GM21360 (cell line): Measurements from ENCODE around the gene LRRK1.
"Not testable (repeated sequence)": the region's sequence is repeated elsewhere in the genome, so short reads cannot be mapped to it uniquely, and the experiment has no call there.

Experiments
- ATAC-seq: cut with Tn5 transposase; IDR thresholded peaks from one replicate; pipeline ENCODE4 v1.9.1; 2021; ENCODE audit warnings: mild to moderate bottlenecking, moderate library complexity; ENCODE audit not compliant: unreplicated experiment

LRRK1 gene

DNA sequence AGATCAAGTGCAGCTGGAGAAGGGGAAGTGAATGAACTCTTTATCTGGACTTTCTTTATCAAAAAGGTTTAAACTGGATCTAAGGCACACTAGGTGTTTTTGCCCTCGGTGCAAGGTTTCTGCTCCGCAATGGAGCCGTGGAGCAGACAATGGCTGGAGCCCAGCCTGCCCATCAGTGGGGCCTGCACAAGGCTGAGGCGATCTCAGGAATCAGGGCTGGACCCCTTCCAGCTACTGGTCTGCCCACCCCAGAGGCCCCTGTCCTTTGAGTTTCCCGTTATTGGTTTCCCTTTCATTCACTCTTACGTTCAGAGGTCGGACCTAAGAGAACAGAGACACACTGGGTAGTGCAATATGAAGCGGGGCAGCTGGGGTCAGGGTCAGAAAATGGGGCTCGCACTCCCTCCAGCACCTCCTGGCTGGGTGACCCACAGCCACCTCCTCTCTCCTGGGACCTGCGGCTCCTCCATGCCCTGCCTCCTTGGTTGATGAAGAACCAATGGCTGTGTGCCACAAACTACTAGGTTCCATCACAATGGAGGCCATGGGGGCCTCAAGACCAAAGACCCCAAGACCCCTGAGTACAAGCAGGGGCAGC, 168.1 kb downstream of the LRRK1 start:
- ATAC-seq: no peak

DNA sequence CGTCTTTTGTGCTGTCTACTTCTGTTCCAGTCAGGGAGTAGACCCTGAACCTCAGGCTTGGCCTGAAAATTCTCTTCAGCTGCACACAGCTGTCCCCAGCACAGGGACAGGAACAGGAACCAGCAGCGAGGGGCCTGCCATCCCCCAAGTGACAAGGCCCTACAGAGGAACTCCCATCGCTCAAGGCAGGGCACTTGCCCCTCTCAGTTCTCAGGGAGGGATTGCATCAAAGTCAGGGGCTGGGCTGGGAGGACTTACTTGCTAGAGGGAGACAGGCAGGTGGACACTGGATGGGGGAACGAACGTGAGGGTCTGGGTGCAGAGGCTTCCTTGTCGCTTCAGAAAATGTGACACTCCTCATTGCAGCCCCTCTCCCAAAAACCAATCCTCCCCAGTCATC, 169.1 kb downstream of the LRRK1 start:
- ATAC-seq: no peak

DNA sequence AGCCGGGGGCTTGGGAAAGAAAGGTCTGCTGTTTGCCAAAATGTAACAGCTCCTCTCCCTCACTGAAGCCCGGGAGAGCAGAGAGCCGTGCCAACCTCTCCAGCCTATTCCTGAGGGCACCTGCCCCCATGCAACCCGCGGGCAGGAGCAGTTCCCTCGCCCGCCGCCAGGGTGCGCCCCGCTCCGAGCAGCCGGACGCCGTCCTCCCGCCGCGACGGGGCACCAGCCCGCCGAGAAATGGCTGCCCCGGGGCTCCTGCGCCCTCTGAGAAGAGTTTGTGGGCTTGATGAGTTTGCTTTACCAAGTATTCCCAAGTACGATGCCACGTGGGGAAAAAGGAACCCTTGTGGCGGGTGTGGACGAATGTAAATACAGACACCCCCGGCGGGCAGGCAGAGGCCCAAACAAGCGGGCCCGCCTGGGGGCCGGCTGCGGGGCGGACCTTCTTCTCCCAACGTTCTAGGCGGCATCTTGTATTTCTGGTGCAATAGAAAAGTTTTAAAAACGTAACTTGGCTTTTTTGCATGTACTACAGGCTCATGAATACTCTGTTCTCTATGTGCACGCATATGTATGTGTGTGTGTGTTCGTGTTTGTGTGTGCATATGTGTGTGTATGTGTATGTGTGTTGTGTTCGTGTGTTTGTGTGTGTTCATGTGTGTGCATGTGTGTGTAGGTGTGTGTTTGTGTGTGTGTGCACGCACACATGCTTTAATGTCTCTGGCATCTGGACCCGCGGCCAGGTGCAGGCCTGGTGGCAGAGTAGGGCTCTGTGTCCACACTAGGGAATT, 169.8 kb downstream of the LRRK1 start:
- no peak for ATAC-seq

DNA sequence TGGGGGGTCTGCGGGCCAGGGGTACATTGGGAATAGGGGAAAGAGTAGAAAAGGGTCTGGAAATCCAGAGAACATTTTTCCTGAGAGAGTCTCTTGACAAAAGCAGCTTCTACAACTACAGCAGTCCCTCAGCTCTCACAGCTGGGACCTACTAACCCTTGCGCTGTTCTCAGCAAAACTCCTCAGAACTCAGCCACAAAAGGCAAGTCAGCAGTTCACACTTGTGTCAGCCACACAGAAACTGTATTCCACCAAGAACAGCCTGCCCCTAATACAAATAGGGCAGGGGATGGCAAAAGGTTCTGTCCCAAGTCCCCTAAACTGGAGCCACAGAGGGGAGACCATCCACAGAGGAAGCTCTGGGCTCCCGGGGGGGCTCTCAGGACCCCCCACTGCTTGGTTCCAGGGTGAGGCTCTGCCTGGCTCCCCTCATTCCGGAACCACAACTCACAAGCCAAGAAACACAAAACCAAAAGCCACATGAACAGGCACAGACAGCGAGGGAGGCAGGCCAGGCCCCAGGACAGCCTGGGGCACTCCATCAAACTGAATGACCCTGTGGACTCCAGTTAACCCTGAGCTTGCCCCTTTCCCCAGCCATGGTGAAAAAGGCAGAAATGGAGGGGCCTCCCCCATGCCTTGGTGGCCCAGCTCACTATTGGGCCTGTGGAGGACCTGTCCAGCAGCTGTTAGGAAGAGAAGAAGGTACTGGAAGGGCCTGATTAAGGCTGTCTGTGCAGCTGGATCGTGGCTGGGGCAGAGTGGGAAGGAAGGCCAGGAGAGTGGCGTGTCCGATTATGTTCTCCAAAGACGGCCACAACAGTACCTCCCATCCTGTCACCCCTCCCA, 170.6 kb downstream of the LRRK1 start:
- ATAC-seq: no peak

DNA sequence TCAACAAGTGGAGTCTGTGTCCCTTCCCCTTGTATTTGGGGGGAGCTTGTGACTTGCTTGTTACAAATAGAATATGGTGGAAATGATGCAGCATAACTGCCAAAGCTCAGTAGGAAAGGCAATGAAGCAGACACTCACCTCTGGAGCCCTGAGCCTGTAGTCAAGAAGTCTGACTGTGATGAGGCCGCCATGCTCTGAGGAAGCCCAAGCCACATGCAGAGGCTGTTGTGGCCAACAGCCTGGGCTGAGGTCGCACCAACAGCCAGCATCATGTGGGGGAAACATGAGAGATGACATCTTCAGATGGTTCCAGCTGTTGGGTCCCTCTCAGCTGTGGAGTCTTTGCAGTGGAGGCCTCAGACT, 171.3 kb downstream of the LRRK1 start:
- no peak for ATAC-seq

DNA sequence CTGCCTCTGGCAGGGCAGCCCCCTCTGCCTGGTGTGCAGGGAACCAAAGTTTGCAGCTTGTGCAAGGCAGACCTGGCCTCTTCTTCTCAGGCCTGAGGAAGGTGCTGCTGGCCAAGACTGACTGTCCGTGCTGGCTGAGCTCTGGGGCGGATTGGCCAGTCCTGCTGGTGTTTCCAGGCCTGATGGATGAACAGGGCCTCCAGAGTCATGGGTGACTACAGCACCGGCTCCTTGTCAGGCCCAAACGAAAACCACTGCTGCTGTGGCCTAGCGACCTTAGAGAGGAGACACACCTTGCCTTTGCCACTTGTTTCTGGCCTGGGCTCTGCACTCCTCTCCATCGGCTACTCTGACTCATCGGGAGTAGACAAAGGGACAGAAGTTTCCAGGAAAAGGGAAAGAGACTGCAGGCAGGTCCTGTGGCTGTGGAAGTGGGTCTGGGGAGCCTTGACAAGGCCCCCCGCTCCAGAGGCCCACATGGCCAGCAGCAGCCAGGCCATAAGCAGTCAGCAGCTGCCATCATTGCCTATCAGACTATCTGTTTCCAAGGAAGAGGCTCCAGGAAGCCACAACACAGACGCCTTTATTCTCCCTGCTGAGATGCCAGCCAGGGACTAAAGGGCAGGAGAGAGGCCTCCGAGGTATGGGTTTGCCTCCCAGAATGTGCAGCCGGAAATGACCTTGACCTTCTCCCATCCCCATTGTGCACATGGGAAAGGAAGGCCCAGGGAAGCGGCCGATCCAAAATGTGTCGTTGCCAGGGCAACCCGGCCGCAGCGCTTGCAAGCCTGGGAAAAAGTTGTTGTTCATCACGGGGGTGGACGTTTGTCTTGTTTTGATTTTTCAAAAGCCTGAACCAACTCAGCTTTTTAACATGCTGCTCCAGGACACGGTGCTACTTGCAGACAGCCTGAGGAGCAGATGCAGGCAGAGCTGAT, 172.2 kb downstream of the LRRK1 start:
- ATAC-seq: no peak

DNA sequence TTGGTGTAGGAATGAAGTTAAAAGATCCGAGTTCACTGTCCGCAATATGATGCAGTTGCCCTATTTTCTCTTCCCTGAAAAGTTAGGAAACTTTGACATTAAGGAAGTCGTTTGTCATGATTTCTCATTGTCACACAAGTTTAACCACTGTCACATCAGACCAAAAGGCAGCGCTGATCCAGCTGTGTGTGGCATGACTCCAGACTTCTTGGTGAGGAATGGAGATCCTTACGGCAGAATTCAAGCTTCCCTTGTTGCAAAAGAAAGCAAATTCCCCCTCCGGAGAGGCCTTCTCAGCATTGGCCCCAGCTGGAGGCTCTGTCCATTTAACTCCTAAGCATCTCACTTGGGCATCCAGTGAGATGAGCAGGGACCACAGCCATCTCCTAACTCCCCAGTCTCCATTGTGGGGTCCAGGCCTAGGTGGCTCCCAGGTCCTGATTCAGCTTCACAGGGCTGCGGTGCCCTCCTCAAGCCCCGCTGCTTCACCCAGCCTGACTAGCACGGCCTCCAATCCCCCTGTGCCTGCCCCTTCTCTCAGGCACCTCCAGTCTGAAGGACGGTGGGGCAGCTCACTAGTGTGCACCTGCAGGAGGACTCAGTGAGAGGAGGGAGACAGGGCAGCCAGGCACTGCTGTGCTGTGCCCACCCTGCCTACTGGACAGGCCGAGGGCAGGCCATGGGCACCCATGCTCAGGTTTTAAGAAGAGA, 173.2 kb downstream of the LRRK1 start:
- ATAC-seq: no peak

DNA sequence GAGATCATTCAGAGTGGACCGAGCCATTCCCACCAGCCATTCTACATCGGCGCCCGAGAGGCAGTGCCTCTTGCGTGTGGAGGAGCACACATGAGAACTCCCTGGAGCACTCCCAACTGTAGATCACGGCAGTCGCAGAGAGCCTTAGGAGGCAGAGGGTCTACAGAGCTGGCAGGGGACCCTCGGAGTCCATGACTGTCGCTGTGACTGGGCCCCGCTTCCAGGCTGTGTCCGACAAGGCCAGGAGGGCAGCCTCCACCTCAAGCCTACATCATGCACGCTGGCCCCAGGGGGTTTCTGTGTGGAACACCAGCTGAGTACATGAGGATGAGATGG, 173.7 kb downstream of the LRRK1 start:
- no peak for ATAC-seq

DNA sequence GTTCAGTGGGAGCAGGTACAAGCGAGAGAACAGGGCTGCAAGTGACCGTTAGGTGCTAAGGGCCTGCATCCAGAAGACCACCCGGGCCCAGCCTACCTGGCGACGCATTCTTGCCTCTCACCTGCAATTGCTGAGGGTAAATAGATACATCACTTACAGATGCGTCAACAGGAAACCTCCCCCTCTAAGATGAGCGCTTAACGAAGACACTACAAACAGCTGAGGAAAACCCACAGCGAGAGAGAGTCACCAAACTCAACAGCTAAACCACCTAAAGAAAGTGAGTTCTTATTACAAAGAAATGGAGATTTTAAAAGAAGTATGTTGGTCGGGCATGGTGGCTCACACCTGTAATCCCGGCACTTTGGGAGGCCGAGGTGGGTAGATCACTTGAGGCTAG, 174.8 kb downstream of the LRRK1 start:
- ATAC-seq: no peak

DNA sequence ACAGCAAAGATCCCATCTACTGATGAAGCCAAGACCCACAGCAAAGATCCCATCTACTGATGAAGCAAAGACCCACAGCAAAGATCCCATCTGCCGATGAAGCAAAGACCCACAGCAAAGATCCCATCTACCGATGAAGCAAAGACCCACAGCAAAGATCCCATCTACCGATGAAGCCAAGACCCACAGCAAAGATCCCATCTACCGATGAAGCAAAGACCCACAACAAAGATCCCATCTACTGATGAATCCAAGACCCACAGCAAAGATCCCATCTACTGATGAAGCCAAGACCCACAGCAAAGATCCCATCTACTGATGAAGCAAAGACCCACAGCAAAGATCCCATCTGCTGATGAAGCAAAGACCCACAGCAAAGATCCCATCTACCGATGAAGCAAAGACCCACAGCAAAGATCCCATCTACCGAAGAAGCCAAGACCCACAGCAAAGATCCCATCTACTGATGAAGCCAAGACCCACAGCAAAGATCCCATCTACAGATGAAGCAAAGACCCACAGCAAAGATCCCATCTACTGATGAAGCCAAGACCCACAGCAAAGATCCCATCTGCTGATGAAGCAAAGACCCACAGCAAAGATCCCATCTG, 176.7 kb downstream of the LRRK1 start:
- not testable (repeated sequence) for ATAC-seq

DNA sequence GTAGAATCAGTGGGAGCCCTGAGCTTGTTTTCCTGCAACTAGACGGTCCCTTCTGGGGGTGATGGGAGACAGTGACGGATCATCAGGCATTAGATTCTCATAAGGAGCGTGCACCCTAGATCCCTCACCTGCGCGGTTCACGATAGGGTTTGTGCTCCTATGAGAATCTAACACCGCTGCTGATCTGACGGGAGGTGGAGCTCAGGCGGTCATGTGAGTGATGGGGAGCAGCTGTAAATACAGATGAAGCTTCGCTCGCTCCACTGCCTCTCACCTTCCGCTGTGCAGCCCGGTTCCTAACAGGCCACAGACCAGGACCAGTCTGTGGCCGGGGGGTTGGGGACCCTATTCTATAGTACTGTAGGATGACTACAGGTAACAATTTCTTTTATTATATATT, 178.0 kb downstream of the LRRK1 start:
- no peak for ATAC-seq

DNA sequence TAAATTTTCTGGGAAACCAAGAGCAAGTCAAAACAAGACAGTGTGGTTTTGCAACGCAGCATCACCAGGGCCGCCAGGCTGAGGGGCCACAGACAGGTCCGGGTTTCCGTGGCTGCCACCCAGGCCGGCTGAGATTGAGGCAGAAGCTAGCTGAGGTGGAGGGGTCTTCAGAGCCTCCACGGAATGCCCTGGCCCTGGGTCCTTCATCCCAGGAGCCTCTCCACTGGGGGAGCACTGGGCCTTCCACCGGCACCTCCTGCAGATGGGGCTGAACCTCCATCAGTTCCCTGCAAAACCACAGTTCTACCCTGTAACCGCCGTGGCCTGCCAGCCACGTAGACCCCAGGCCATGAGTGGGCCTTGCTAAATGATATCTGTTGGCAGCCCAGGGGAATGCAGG, 180.0 kb downstream of the LRRK1 start:
- no peak for ATAC-seq

DNA sequence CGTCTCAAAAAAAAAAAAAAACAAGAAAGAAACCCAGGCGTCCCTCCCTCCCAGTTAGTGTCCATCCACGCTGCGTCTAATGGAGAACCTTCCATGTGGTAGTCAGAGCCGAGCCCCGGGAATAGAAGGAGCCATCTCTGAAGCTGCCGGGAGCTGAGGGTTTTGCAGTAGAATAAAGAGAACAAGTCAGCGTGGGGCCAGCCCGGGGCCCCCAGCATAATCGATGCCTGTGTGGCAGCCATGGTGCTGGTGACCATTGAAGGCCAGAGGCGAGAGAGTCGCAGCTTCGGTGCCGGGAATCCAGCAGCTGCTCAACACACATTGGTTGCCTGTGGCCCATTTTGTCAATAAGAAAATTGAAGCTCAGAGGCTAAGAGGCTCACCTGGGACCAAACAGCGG, 181.0 kb downstream of the LRRK1 start:
- ATAC-seq: no peak

DNA sequence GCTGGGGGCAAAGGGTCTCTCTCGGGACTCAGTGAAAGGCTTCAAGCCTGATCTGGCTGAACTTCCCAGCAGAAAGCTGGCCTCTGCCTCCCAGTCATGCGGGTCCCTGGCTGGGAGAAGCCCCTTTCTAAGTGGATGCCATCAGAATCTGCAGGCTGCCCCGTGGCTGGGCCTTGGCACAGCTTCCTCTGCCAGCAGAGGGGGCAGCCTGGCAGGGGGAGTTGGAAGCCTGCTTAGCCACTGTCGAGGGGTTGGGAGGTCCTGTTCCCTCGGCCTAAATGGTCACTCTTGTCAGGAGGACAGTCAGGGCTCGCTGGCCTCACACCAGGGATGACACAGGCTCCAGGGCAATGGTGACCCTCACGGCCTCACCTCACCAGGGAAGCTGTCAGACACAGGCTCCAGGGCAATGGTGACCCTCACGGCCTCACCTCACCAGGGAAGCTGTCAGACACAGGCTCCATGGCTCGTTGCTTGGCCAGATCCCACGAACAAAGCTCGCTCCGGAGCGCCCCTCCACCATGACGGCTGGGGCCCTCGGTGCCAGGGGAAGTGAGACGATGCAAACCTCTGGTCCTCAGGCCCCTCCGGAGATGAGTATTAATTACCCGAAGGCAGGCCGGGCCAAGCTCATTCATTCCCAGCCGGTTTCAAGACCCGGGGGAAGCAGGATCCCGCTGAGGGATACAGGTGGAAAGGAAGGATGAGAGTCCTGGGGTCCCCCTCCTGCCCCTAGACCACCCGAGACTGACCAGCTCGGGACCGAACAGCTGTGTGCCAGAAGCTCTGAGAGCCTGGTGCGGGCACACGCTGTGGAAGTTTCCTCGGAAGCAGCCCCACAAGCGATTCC, 181.7 kb downstream of the LRRK1 start:
- no peak for ATAC-seq

DNA sequence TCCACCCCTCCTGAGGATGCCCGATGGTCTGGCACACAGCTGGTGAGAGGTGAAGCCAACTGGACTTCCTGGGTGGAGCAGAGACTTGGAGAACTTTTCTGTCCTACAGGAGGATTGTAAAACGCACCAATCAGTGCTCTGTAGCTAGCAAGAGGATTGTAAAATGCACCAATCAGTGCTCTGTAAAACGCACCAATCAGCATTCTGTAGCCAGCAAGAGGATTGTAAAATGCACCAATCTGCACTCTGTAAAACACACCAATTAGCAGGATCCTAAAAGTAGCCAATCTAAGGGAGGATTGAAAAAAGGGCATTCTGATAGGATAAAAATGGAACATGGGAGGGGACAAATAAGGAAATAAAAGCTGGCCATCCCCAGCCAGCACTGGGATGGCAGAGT, 182.5 kb downstream of the LRRK1 start:
- no peak for ATAC-seq

DNA sequence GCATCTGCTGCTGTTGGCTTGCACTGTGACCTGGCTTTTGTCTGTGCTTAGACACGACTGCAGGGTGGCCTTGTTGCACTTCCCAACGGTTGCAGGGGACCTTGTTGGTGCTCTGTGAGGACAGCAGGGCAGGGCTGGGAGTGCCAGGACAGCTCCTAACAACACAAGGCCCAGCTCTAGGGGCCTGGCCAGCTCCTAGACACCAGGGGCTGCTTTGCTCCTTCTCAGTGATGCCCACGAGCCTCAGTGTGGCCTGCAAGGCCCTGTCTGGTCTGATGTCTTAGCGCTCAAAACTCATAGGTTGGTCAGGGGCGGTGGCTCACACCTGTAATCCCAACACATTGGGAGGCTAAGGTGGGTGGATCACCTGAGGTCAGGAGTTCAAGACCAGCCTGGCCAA, 183.6 kb downstream of the LRRK1 start:
- ATAC-seq: no peak

DNA sequence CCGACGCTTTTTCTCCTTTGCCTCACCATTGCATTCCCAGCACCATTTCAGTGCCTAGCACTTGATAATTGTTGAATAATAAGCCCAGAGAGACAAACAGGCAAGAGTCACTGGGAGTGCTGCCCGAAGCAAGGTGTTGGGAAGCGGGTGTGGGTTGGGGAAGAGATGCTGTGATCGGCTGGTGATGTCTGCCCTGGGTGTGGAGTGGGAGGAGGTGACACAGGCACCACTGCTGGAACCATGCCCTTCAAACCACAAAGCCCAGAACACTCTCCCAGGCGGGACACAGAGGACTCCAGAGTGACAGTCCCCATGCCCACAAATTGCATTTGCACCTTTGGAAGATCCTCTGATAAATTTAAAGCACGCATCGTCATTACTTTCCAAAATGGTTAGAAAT, 184.4 kb downstream of the LRRK1 start:
- ATAC-seq: no peak

DNA sequence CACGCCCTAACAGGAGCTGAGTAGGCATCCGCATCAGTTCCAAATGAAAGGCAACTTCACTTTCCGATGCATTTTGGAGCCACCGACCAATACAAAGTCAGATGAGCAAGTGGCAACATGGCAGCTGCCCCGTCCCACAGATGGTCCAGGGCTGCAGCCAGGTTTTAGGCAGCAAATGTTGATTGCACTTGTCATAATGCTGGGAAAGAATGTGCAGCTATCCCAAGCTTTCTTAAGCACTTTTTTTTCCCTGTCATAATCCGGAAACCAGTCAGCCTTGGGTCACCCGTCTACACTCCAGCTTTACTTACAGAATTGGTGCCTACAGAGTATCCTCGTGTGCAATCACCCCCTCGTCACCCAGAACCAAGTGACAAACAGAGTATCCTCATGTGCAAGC, 185.0 kb downstream of the LRRK1 start:
- no peak for ATAC-seq
